Activated CD8-positive, alpha-beta memory T cell treated with anti-CD3 and anti-CD28 coated beads, Interleukin-2, amount 50 U/mL, for 48 hours (primary cell): ENCODE data around the gene ADGRG1.

Source experiments
- DNase-seq: peaks from one replicate; pipeline ENCODE4 v3.0.0-alpha.2; 2020

Gene ADGRG1

GRCh38 chr16:57687363-57687929 lies 59.0 kb downstream of the ADGRG1 start:
- DNase-seq: no peak

- no peak for DNase-seq
Measured at GRCh38 chr16:57688487-57688986, 60.1 kb downstream of the ADGRG1 start.

- DNase-seq: no peak
Measured at GRCh38 chr16:57688987-57689761, 60.7 kb downstream of the ADGRG1 start.

GRCh38 chr16:57689762-57690558 lies 61.5 kb downstream of the ADGRG1 start:
- peak; percentile 67 for DNase-seq

- no peak for DNase-seq
Measured at GRCh38 chr16:57690782-57691471, 62.5 kb downstream of the ADGRG1 start.

GRCh38 chr16:57692636-57693035 lies 64.2 kb downstream of the ADGRG1 start:
- no peak for DNase-seq

- DNase-seq: no peak
Measured at GRCh38 chr16:57693550-57693949, 65.1 kb downstream of the ADGRG1 start.

- DNase-seq: no peak
Measured at GRCh38 chr16:57694231-57694724, 65.8 kb downstream of the ADGRG1 start.

- DNase-seq: no peak
Measured at GRCh38 chr16:57694725-57695679, 66.6 kb downstream of the ADGRG1 start, which contains the start of gene DRC7. Gene DRC7, plus strand, starts transcription at chr16:57694806. Its CDS starts 3,144 bp downstream, at chr16:57697950.

GRCh38 chr16:57695680-57696069 lies 67.2 kb downstream of the ADGRG1 start:
- no peak for DNase-seq

- DNase-seq: no peak
Measured at GRCh38 chr16:57696240-57696639, 67.8 kb downstream of the ADGRG1 start.

- no peak for DNase-seq
Measured at GRCh38 chr16:57697896-57698537, 69.6 kb downstream of the ADGRG1 start.

- DNase-seq: no peak
Measured at GRCh38 chr16:57698812-57699405, 70.5 kb downstream of the ADGRG1 start.

GRCh38 chr16:57699481-57699880 lies 71.1 kb downstream of the ADGRG1 start:
- no peak for DNase-seq

GRCh38 chr16:57699899-57700298 lies 71.5 kb downstream of the ADGRG1 start:
- no peak for DNase-seq

GRCh38 chr16:57700781-57701551 lies 72.5 kb downstream of the ADGRG1 start:
- no peak for DNase-seq

- no peak for DNase-seq
Measured at GRCh38 chr16:57701759-57702371, 73.4 kb downstream of the ADGRG1 start.

GRCh38 chr16:57703416-57704010 lies 75.1 kb downstream of the ADGRG1 start:
- no peak for DNase-seq
